HL-60/S4 treated with phorbol 12-myristate 13-acetate at 8.2 ng/mL for 4 days and 3 days (cell line): ENCODE measurements around the gene MCRIP2.

ENCODE experiments used
- in situ Hi-C: fragments of 300-500 bp; cut with MboI; formaldehyde crosslinking; loops from 2 replicates; pipeline ENCODE4 v1.15.0; 2022; ENCODE audit warnings: low sequenced_read_pairs

MCRIP2 gene

GRCh38 chr16:616733-617586 is 24.7 kb upstream of the MCRIP2 start:
- in situ Hi-C loops = no loop called here

GRCh38 chr16:617855-618254 is 23.8 kb upstream of the MCRIP2 start:
- in situ Hi-C loops = no loop called here

GRCh38 chr16:619476-620100 is 22.0 kb upstream of the MCRIP2 start:
- in situ Hi-C loops = no loop called here

- in situ Hi-C loops = no loop called here
These were observed 20.7 kb upstream of the MCRIP2 start for GRCh38 chr16:620700-621525.

GRCh38 chr16:621526-622105 is 20.0 kb upstream of the MCRIP2 start:
- in situ Hi-C loops = no loop called here

- in situ Hi-C loops = no loop called here
These were observed 18.7 kb upstream of the MCRIP2 start for GRCh38 chr16:622920-623280.

- in situ Hi-C loops = no loop called here
These were observed 17.0 kb upstream of the MCRIP2 start for GRCh38 chr16:624526-625070.

GRCh38 chr16:625117-625976 is 16.3 kb upstream of the MCRIP2 start:
- in situ Hi-C loops = no loop called here

GRCh38 chr16:625977-626765 is 15.5 kb upstream of the MCRIP2 start:
- in situ Hi-C loops = no loop called here

GRCh38 chr16:626787-627453 is 14.7 kb upstream of the MCRIP2 start:
- in situ Hi-C loops = no loop called here

- in situ Hi-C loops = no loop called here
These were observed 14.0 kb upstream of the MCRIP2 start for GRCh38 chr16:627454-628239.

GRCh38 chr16:628321-629061 is 13.1 kb upstream of the MCRIP2 start:
- in situ Hi-C loops = no loop called here

- in situ Hi-C loops = no loop called here
These were observed 12.3 kb upstream of the MCRIP2 start for GRCh38 chr16:629185-629832.

- in situ Hi-C loops = no loop called here
These were observed 11.8 kb upstream of the MCRIP2 start for GRCh38 chr16:629833-630248.

- in situ Hi-C loops = no loop called here
These were observed 11.3 kb upstream of the MCRIP2 start for GRCh38 chr16:630249-630814.

GRCh38 chr16:630815-631405 is 10.7 kb upstream of the MCRIP2 start, which contains the start of gene WFIKKN1:
TSS of gene WFIKKN1 (plus strand) at chr16:630985. CDS start at chr16:631254, 269 bp downstream.
- in situ Hi-C loops = no loop called here
